GM23248 (cell line): ENCODE results near the gene PREX1. TPM values are rescaled to one million over a fixed set of nuclear protein-coding genes. Genes with fewer than 3 reads are reported as not detected.

ENCODE experiments used
- DNase-seq: peaks from one replicate; pipeline ENCODE4 v3.0.0-alpha.2; 2015
- H2AFZ ChIP-seq: fragments of 200-600 bp; sonication (generic); 2 replicates; pipeline ENCODE4 v1.6.1; 2016; ENCODE audit warnings: antibody characterized with exemption
- H3F3A ChIP-seq: fragments of 200-600 bp; sonication (generic); 2 replicates; pipeline ENCODE4 v1.6.1; 2016; ENCODE audit warnings: mild to moderate bottlenecking, antibody characterized with exemption, mixed run types; ENCODE audit not compliant: insufficient read depth
- H3K27ac ChIP-seq: fragments of 200-600 bp; sonication (generic); 2 replicates; pipeline ENCODE4 v1.5.1; 2016; ENCODE audit warnings: mild to moderate bottlenecking
- H3K27me3 ChIP-seq: fragments of 200-600 bp; sonication (generic); replicated peaks from 2 replicates; pipeline ENCODE4 v1.6.1; 2016; ENCODE audit warnings: mild to moderate bottlenecking; ENCODE audit not compliant: insufficient read depth
- H3K36me3 ChIP-seq: fragments of 200-600 bp; sonication (generic); 2 replicates; pipeline ENCODE4 v1.6.1; 2016; ENCODE audit warnings: low read depth, mild to moderate bottlenecking
- H3K4me1 ChIP-seq: fragments of 200-600 bp; sonication (generic); 2 replicates; pipeline ENCODE4 v1.6.1; 2016; ENCODE audit warnings: mild to moderate bottlenecking; ENCODE audit not compliant: insufficient read depth
- H3K4me2 ChIP-seq: fragments of 200-600 bp; sonication (generic); one replicate; pipeline ENCODE4 v1.6.1; 2016; ENCODE audit warnings: mild to moderate bottlenecking; ENCODE audit not compliant: unreplicated experiment
- H3K4me3 ChIP-seq: fragments of 200-600 bp; sonication (generic); 2 replicates; pipeline ENCODE4 v1.5.1; 2016; ENCODE audit warnings: mild to moderate bottlenecking
- H3K79me2 ChIP-seq: fragments of 200-600 bp; sonication (generic); 2 replicates; pipeline ENCODE4 v1.6.1; 2016; ENCODE audit warnings: mild to moderate bottlenecking; ENCODE audit not compliant: insufficient read depth
- H3K9ac ChIP-seq: fragments of 200-600 bp; sonication (generic); 2 replicates; pipeline ENCODE4 v1.6.1; 2016; ENCODE audit warnings: mild to moderate bottlenecking
- H3K9me2 ChIP-seq: fragments of 200-600 bp; sonication (generic); 2 replicates; pipeline ENCODE4 v1.6.1; 2016; ENCODE audit warnings: mixed run types, mild to moderate bottlenecking, moderate library complexity; ENCODE audit not compliant: insufficient read depth
- H3K9me3 ChIP-seq: fragments of 200-600 bp; sonication (generic); one replicate; pipeline ENCODE4 v1.6.1; 2017; ENCODE audit warnings: low read depth
- H4K20me1 ChIP-seq: fragments of 200-600 bp; sonication (generic); 2 replicates; pipeline ENCODE4 v1.6.0; 2016; ENCODE audit not compliant: insufficient read depth
- EZH2 ChIP-seq: fragments of 200-600 bp; sonication (generic); IDR thresholded peaks from 2 replicates; pipeline ENCODE4 v1.6.1; 2018; ENCODE audit warnings: antibody characterized with exemption, mild to moderate bottlenecking; ENCODE audit not compliant: insufficient read depth, poor library complexity, severe bottlenecking
- EZH2phosphoT487 ChIP-seq: fragments of 200-600 bp; sonication (generic); IDR thresholded peaks from 2 replicates; pipeline ENCODE4 v1.6.1; 2018; ENCODE audit warnings: antibody characterized with exemption, moderate library complexity, mild to moderate bottlenecking, low read depth; ENCODE audit not compliant: insufficient read depth
- WGBS, 2 experiments: methylation state at CpG; one replicate each; pipeline ENCODE4 v1.1.6; 2015 to 2017; ENCODE audit warnings: low lambda C conversion rate in 2 of 2, low coverage in 1 of 2; ENCODE audit errors: missing lambda C conversion rate in 2 of 2; 5-methylcytosine and 5-hydroxymethylcytosine counted together
- in situ Hi-C: fragments of 300-500 bp; cut with MboI; formaldehyde crosslinking; loops from 2 replicates; pipeline ENCODE4 v1.15.0; 2020
- polyA plus RNA-seq: library from polyadenylated mRNA; unstranded; fragments of >200 nt; fragmentation: Nextera tagmentation; extraction: Ambion mirVana; gene quantifications from 2 replicates; pipeline ENCODE4 v1.2.1, GENCODE V29; 2016
- total RNA-seq: library from RNA; depleted of rRNA; stranded (reverse); fragments of >200 nt; shearing (Covaris generic); gene quantifications from 2 replicates; pipeline ENCODE4 v1.2.3, GENCODE V29; 2014

PREX1 gene
- total and polyA plus RNA-seq, 2 experiments from 2014 or later: 0.13 to 0.65 TPM

GRCh38 chr20:48732081-48732829, 95.5 kb downstream of the PREX1 start:
- Histone ChIP-seq H2AFZ (no peak overlapping the region), H3K9me3 (no peaks in the 10 kb centered on the region), H3K79me2 (no peaks in the 10 kb centered on the region), H3K9ac (no peak overlapping the region), H4K20me1 (no peaks in the 10 kb centered on the region), H3K4me1 (no peaks in the 10 kb centered on the region), H3K27me3 (no peaks in the 10 kb centered on the region), H3F3A (no peaks in the 10 kb centered on the region), H3K9me2 (no peaks in the 10 kb centered on the region), H3K4me3 (no peak overlapping the region), H3K27ac (no peak overlapping the region), H3K36me3 (no peaks in the 10 kb centered on the region), H3K4me2 (no peak overlapping the region)
- in situ Hi-C loops: no loop called here
- 46 to 53% methylated on average over 12 of the region's 12 CpGs for WGBS, 2 experiments
- TF ChIP-seq EZH2phosphoT487 (no peak), EZH2 (no peak)
- DNase-seq: no peak

GRCh38 chr20:48731536-48731935, 96.3 kb downstream of the PREX1 start:
- 73 to 77% methylated on average over 4 of the region's 4 CpGs for WGBS, 2 experiments
- TF ChIP-seq EZH2phosphoT487 (no peak), EZH2 (no peak)
- H3K79me2 ChIP-seq: no peaks in the 10 kb centered on the region

DNA sequence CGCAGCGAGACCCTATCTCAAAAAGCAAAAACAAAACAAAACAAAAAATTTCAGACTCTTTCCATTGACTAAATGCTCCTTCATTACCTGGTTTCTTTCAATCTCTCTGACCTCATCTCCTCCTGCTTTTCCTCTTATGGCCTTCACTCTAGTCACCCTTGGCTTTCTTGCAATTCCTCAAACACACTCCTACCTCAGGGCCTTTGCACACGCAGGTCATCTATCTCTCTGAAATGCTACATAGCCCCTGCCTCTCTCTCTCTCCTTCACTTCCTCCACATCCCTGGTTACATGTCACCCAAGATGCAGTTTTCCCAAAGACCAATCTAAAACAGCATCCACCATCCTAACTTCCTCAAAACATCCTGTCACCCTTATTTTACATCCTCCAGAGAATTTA, 96.8 kb downstream of the PREX1 start:
- Histone ChIP-seq H3K9me2 (no peaks in the 10 kb centered on the region), H3K4me1 (no peaks in the 10 kb centered on the region), H2AFZ (no peak overlapping the region), H3K4me3 (no peak overlapping the region), H3K27me3 (no peaks in the 10 kb centered on the region), H4K20me1 (no peaks in the 10 kb centered on the region), H3K36me3 (no peaks in the 10 kb centered on the region), H3K27ac (no peak overlapping the region), H3K9me3 (no peaks in the 10 kb centered on the region), H3K4me2 (no peak overlapping the region), H3K79me2 (no peaks in the 10 kb centered on the region), H3K9ac (no peak overlapping the region), H3F3A (no peaks in the 10 kb centered on the region)
- WGBS, 2 experiments: 88 to 95% methylated on average over 3 of the region's 3 CpGs
- in situ Hi-C loops: no loop called here
- no peak for TF ChIP-seq EZH2phosphoT487
- TF ChIP-seq EZH2: no peak
- no peak for DNase-seq

More at GRCh38 chr20:48731536-48731935, 96.3 kb downstream of the PREX1 start:
- no peak for DNase-seq
- H3F3A ChIP-seq: no peaks in the 10 kb centered on the region
- no peaks in the 10 kb centered on the region for H3K9me2 ChIP-seq
- no peaks in the 10 kb centered on the region for H3K9me3 ChIP-seq
- H3K27ac ChIP-seq: no peak overlapping the region
- no peaks in the 10 kb centered on the region for H4K20me1 ChIP-seq
- no peak overlapping the region for H3K4me3 ChIP-seq
- no peaks in the 10 kb centered on the region for H3K4me1 ChIP-seq
- no peak overlapping the region for H3K9ac ChIP-seq
- H3K4me2 ChIP-seq: no peak overlapping the region
- no peak overlapping the region for H2AFZ ChIP-seq
- H3K27me3 ChIP-seq: no peaks in the 10 kb centered on the region
- H3K36me3 ChIP-seq: no peaks in the 10 kb centered on the region
- in situ Hi-C loops: no loop called here

DNA sequence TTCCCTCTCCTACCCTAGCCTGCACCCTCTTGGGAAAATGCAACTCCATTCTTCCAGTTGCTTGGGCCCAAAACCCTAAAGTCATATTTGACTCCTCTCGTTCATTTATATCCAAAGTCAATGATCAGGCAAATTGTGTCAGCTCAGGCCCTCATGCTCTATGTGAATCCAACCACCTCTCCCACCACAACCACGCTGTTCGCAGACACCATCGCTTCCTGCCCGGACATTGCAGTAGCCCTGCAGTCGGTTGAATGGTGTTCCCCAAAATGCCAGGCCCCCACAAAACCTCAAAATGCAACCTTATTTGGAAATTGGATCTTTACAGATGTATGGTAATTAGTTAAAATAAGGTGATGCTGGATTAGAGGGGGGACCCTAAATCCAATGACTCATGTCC, 98.3 kb downstream of the PREX1 start:
- H3K4me2 ChIP-seq: no peak overlapping the region
- in situ Hi-C loops: no loop called here
- H3K9me2 ChIP-seq: no peaks in the 10 kb centered on the region
- DNase-seq: no peak
- no peaks in the 10 kb centered on the region for H3F3A ChIP-seq
- H4K20me1 ChIP-seq: no peaks in the 10 kb centered on the region
- no peak overlapping the region for H3K4me3 ChIP-seq
- no peak overlapping the region for H3K27ac ChIP-seq
- no peaks in the 10 kb centered on the region for H3K27me3 ChIP-seq
- WGBS, 2 experiments: 96 to 99% methylated on average over 6 of the region's 6 CpGs
- no peaks in the 10 kb centered on the region for H3K4me1 ChIP-seq
- no peaks in the 10 kb centered on the region for H3K79me2 ChIP-seq
- H3K9me3 ChIP-seq: no peaks in the 10 kb centered on the region
- TF ChIP-seq EZH2 (no peak), EZH2phosphoT487 (no peak)
- H2AFZ ChIP-seq: no peak overlapping the region
- no peaks in the 10 kb centered on the region for H3K36me3 ChIP-seq
- no peak overlapping the region for H3K9ac ChIP-seq
